Neural cell (in vitro differentiated cells): ENCODE results near the gene PLEKHA7.

Experiments used
- EP300 ChIP-seq: fragments of 450-650 bp; conservative IDR thresholded peaks from 2 replicates; pipeline ENCODE4 v1.6.1; 2014; ENCODE audit warnings: antibody characterized with exemption, mild to moderate bottlenecking, moderate library complexity; ENCODE audit not compliant: poor library complexity, severe bottlenecking
- POLR2AphosphoS5 ChIP-seq: IDR thresholded peaks from 2 replicates; pipeline ENCODE4 v1.6.1; 2012
- RAD21 ChIP-seq: fragments of 450-650 bp; conservative IDR thresholded peaks from 2 replicates; pipeline ENCODE4 v1.6.1; 2014; ENCODE audit warnings: antibody characterized with exemption, mild to moderate bottlenecking, moderate library complexity
- SMC3 ChIP-seq: fragments of 450-650 bp; conservative IDR thresholded peaks from 2 replicates; pipeline ENCODE4 v1.6.1; 2014; ENCODE audit warnings: antibody characterized with exemption, mild to moderate bottlenecking, moderate library complexity; ENCODE audit not compliant: poor library complexity
- TF ChIP-seq, protein P1 (sequence below): IDR thresholded peaks from 2 replicates; pipeline ENCODE4 v1.6.1; 2012; ENCODE audit warnings: borderline replicate concordance
- TF ChIP-seq, protein P2 (sequence below): fragments of 450-650 bp; IDR thresholded peaks from 2 replicates; pipeline ENCODE4 v1.5.1; 2014; ENCODE audit warnings: antibody characterized with exemption, mild to moderate bottlenecking, moderate library complexity; ENCODE audit not compliant: poor library complexity, severe bottlenecking

DNA sequence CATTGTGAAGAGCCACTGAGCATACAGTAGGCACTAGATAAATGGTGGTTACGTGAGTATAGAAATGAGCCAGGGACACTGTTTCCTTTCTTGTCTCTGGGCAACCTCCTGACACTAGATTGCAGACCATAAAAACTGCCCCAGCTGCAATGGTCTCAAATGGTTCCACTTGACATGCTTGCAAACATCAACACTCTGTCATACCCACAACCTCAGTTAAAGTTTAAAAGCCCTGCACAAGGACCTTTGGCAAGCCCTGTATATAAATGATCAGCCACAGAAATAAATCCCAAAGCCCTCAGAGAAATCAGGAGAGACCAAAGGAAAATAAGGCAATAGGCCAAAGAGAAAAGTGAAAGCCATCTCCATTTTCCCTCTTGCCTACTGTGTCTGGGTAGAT is 20.7 kb downstream of the PLEKHA7 start:
- TF ChIP-seq POLR2AphosphoS5 (no peak), RAD21 (no peak), SMC3 (no peak), EP300 (no peak)
- TF ChIP-seq, protein P1, sequence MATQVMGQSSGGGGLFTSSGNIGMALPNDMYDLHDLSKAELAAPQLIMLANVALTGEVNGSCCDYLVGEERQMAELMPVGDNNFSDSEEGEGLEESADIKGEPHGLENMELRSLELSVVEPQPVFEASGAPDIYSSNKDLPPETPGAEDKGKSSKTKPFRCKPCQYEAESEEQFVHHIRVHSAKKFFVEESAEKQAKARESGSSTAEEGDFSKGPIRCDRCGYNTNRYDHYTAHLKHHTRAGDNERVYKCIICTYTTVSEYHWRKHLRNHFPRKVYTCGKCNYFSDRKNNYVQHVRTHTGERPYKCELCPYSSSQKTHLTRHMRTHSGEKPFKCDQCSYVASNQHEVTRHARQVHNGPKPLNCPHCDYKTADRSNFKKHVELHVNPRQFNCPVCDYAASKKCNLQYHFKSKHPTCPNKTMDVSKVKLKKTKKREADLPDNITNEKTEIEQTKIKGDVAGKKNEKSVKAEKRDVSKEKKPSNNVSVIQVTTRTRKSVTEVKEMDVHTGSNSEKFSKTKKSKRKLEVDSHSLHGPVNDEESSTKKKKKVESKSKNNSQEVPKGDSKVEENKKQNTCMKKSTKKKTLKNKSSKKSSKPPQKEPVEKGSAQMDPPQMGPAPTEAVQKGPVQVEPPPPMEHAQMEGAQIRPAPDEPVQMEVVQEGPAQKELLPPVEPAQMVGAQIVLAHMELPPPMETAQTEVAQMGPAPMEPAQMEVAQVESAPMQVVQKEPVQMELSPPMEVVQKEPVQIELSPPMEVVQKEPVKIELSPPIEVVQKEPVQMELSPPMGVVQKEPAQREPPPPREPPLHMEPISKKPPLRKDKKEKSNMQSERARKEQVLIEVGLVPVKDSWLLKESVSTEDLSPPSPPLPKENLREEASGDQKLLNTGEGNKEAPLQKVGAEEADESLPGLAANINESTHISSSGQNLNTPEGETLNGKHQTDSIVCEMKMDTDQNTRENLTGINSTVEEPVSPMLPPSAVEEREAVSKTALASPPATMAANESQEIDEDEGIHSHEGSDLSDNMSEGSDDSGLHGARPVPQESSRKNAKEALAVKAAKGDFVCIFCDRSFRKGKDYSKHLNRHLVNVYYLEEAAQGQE: no peak
- TF ChIP-seq, protein P2, sequence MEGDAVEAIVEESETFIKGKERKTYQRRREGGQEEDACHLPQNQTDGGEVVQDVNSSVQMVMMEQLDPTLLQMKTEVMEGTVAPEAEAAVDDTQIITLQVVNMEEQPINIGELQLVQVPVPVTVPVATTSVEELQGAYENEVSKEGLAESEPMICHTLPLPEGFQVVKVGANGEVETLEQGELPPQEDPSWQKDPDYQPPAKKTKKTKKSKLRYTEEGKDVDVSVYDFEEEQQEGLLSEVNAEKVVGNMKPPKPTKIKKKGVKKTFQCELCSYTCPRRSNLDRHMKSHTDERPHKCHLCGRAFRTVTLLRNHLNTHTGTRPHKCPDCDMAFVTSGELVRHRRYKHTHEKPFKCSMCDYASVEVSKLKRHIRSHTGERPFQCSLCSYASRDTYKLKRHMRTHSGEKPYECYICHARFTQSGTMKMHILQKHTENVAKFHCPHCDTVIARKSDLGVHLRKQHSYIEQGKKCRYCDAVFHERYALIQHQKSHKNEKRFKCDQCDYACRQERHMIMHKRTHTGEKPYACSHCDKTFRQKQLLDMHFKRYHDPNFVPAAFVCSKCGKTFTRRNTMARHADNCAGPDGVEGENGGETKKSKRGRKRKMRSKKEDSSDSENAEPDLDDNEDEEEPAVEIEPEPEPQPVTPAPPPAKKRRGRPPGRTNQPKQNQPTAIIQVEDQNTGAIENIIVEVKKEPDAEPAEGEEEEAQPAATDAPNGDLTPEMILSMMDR: no peak
